ENCODE measurements around the gene TMEM33. TPM values are rescaled to one million over a fixed set of nuclear protein-coding genes. Genes with fewer than 3 reads are reported as not detected.

The TMEM33 gene
- total RNA-seq, 6 experiments from 2014 or later: 48.7 to 74.4 (median 62.9) TPM

DNA sequence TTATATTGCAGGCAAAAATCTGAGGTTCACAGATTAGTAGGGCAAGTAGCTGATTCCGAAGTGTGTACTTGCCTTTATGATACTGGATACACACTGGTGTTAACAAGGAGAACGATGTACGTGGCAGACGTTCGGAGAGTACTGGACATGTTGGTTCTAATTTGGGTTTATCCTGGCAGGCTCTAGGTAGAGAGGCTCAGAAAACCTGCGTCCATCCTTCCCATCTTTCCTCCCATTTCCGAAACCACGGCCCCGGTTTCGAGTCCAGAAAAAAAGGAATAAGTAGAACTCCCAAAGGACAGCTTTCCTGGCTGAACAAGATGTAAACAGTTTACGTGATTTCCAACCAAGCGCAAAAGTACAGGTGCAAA lies 54.8 kb downstream of the TMEM33 start:
- Mint-ChIP-seq H3K4me1 (ENCODE audit: low read depth) (peaks cover 26% of the 10 kb centered on the region), H3K36me3 (ENCODE audit: low read depth) (peaks cover 8% of the 10 kb centered on the region; the same call in 1 of the 2 replicates), H3K27ac (peak overlapping the region; percentile 97), H3K27me3 (ENCODE audit: insufficient read depth) (no peaks in the 10 kb centered on the region; the same call in 1 of the 2 replicates), H3K9me3 (no peaks in the 10 kb centered on the region), H3K4me3 (peak overlapping the region; percentile 100)
- TF ChIP-seq, protein P1, sequence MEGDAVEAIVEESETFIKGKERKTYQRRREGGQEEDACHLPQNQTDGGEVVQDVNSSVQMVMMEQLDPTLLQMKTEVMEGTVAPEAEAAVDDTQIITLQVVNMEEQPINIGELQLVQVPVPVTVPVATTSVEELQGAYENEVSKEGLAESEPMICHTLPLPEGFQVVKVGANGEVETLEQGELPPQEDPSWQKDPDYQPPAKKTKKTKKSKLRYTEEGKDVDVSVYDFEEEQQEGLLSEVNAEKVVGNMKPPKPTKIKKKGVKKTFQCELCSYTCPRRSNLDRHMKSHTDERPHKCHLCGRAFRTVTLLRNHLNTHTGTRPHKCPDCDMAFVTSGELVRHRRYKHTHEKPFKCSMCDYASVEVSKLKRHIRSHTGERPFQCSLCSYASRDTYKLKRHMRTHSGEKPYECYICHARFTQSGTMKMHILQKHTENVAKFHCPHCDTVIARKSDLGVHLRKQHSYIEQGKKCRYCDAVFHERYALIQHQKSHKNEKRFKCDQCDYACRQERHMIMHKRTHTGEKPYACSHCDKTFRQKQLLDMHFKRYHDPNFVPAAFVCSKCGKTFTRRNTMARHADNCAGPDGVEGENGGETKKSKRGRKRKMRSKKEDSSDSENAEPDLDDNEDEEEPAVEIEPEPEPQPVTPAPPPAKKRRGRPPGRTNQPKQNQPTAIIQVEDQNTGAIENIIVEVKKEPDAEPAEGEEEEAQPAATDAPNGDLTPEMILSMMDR (IDR thresholded peaks at IDR 0.05): no peak
- DNase-seq: no peak

DNA sequence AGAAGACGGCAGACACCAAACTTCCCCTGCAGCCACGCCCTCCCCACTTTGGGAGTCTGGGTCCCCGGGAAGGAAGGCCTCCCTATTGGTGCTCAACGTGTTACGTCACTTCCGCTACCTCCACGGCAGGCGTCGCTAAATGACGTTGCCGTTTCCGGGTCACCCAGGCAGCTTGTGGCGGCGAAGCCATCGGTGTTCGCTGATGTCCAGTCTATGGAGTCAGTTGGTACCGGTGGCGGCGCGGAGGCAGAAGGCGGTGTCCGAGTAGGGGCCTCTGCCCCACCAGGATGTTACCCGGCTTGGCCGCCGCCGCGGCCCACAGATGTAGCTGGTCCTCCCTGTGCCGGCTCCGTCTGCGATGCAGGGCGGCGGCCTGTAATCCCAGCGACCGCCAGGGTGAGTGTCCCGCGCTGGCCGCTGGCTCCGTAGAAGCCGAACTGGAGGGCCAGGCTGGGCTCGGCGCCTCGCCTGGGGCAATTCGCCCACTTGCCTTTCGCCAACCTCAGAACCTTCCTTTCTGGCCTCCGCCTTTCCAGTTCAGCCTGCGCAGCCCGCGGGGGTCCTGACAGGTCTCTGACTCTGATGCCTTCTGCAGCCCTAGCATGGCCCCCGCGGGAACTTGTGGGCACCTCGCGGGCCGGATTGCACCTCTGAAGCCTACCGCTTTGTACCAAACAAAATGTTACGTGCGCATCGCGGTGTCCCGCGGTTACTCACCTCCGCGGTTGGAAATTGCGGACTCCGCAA lies 55.3 kb downstream of the TMEM33 start, which contains the start of gene SLC30A9:
Gene SLC30A9 (plus strand): TSS at position 166 of the 747 bp plus-strand sequence. CDS start 122 bp downstream, at position 288.
- peaks cover 8% of the 10 kb centered on the region; the same call in 1 of the 2 replicates for H3K36me3 Mint-ChIP-seq (ENCODE audit: low read depth)
- no peaks in the 10 kb centered on the region; the same call in 1 of the 2 replicates for H3K27me3 Mint-ChIP-seq (ENCODE audit: insufficient read depth)
- no peaks in the 10 kb centered on the region for H3K9me3 Mint-ChIP-seq
- DNase-seq: peak; percentile 91
- peaks cover 26% of the 10 kb centered on the region for H3K4me1 Mint-ChIP-seq (ENCODE audit: low read depth)
- TF ChIP-seq, protein P1 (IDR thresholded peaks at IDR 0.05): peak; percentile 66
- H3K4me3 Mint-ChIP-seq: peak within 1 kb of the TSS; percentile 100
- H3K27ac Mint-ChIP-seq: peak within 1 kb of the TSS; percentile 97

DNA sequence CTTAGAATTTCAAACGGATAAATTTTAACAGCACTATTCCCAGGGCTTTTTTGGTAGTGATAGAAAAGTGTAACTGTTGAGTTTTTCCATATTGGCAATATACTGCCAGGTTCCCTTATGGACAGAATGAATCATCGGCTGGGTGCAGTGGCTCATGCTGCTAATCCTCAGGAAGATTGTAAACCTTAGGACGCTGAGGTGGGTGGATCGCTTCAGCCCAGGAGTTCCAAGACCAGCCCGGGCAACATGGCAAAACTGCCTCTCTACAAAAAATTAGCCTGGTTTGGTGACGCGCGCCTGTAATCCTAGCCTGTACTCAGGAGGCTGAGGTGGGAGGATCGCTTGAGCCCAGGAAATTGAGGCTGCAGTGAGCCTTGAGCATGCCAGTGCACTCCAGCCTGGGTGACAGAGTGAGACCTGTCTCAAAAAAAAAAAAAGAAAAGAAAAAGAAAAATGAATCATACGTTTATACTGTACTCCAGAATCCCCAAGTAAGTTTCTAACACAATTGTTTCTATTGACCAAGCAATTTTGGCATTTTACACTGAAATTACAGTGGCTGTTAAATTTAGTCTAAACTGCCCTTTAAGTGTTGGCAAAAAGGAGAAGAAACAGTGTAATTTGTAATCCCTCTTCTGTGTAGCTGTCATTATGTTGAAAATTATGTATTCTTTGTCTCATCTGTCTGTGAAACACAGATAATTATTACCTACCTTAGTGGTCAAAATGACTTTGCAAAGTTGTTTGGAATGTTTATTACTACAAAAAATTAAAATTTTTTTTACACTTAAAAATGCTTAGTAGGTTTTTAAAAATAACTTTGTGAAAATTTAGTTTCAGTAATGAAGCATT lies 56.9 kb downstream of the TMEM33 start:
- Mint-ChIP-seq H3K9me3 (no peaks in the 10 kb centered on the region), H3K27ac (no peak overlapping the region; the same call in 1 of the 2 replicates), H3K4me1 (ENCODE audit: low read depth) (peaks cover 26% of the 10 kb centered on the region), H3K27me3 (ENCODE audit: insufficient read depth) (no peaks in the 10 kb centered on the region; the same call in 1 of the 2 replicates), H3K36me3 (ENCODE audit: low read depth) (peaks cover 8% of the 10 kb centered on the region; the same call in 1 of the 2 replicates), H3K4me3 (peak overlapping the region; percentile 100)
- no peak for DNase-seq
- TF ChIP-seq, protein P1 (IDR thresholded peaks at IDR 0.05): no peak

DNA sequence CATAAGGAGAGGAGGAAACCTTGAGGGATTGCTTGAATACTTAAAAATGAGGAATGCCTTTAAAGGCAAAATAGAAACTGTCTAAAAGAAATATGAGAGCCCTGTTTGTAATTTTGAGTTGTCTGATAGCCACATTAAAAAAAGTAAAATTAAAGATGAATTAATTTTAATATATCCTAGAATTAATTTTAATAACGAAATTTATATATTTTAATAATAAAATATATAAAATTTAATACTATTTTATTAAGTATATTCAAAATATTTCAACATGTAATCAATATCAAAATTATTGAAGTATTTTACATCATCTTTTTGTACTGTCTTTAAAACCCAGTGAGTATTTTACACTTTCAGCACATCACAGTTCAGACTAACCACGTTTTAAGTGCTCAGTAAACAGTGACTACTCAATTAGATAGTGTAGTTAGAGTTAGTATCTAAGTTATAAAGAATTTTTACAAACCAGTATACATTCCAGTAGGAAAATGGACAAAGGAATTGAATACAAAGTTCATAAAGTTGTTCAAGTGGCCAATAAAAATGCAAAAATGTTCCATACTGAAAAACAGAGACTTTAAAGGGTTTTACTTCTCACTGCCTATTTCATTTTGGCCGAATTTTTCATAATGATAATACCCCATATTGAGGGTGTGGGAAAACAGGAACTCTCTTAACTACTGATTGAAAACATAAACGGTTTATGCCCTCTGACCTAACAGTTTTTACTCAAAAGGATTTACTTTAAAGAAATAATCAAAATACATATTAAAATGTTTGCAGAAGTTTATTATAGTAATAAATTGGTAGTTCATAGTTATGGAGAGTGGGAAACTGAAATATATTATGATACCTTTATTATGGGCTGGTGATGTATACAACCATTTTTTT lies 58.0 kb downstream of the TMEM33 start:
- Mint-ChIP-seq H3K4me1 (ENCODE audit: low read depth) (peaks cover 33% of the 10 kb centered on the region), H3K27me3 (ENCODE audit: insufficient read depth) (no peaks in the 10 kb centered on the region; the same call in 1 of the 2 replicates), H3K27ac (no peak overlapping the region), H3K9me3 (no peaks in the 10 kb centered on the region), H3K4me3 (peak overlapping the region; percentile 100; the same call in 1 of the 2 replicates), H3K36me3 (ENCODE audit: low read depth) (peaks cover 8% of the 10 kb centered on the region; the same call in 1 of the 2 replicates)
- DNase-seq: no peak
- TF ChIP-seq, protein P1 (IDR thresholded peaks at IDR 0.05): no peak
